ENCODE measurements around the gene ARFGEF3.

ARFGEF3 gene

GRCh38 chr6:138241381-138241780 lies 79.6 kb downstream of the ARFGEF3 start:
- DNase-seq (ENCODE audit: low read depth, low spot score): no peak

- DNase-seq (ENCODE audit: low read depth, low spot score): no peak
Observed at GRCh38 chr6:138241934-138242333, 80.2 kb downstream of the ARFGEF3 start.

- DNase-seq (ENCODE audit: low read depth, low spot score): no peak
Observed at GRCh38 chr6:138242987-138243592, 81.4 kb downstream of the ARFGEF3 start.

- no peak for DNase-seq (ENCODE audit: low read depth, low spot score)
Observed at GRCh38 chr6:138245751-138246150, 84.0 kb downstream of the ARFGEF3 start.

GRCh38 chr6:138246650-138247440 lies 85.1 kb downstream of the ARFGEF3 start:
- DNase-seq (ENCODE audit: low read depth, low spot score): no peak

- no peak for DNase-seq (ENCODE audit: low read depth, low spot score)
Observed at GRCh38 chr6:138248011-138248410, 86.3 kb downstream of the ARFGEF3 start.

- DNase-seq (ENCODE audit: low read depth, low spot score): no peak
Observed at GRCh38 chr6:138248878-138249277, 87.1 kb downstream of the ARFGEF3 start.

GRCh38 chr6:138250053-138250452 lies 88.3 kb downstream of the ARFGEF3 start:
- DNase-seq (ENCODE audit: low read depth, low spot score): no peak

- no peak for DNase-seq (ENCODE audit: low read depth, low spot score)
Observed at GRCh38 chr6:138250513-138251247, 88.9 kb downstream of the ARFGEF3 start.

GRCh38 chr6:138253731-138254130 lies 92.0 kb downstream of the ARFGEF3 start:
- no peak for DNase-seq (ENCODE audit: low read depth, low spot score)

- no peak for DNase-seq (ENCODE audit: low read depth, low spot score)
Observed at GRCh38 chr6:138255443-138255842, 93.7 kb downstream of the ARFGEF3 start.

- DNase-seq (ENCODE audit: low read depth, low spot score): no peak
Observed at GRCh38 chr6:138257638-138258040, 95.9 kb downstream of the ARFGEF3 start.

GRCh38 chr6:138258197-138258596 lies 96.5 kb downstream of the ARFGEF3 start:
- DNase-seq (ENCODE audit: low read depth, low spot score): no peak

- DNase-seq (ENCODE audit: low read depth, low spot score): no peak
Observed at GRCh38 chr6:138258991-138259390, 97.3 kb downstream of the ARFGEF3 start.

- DNase-seq (ENCODE audit: low read depth, low spot score): no peak
Observed at GRCh38 chr6:138261116-138261780, 99.5 kb downstream of the ARFGEF3 start.

- DNase-seq (ENCODE audit: low read depth, low spot score): no peak
Observed at GRCh38 chr6:138263963-138264362, 102.2 kb downstream of the ARFGEF3 start.

- DNase-seq (ENCODE audit: low read depth, low spot score): no peak
Observed at GRCh38 chr6:138264372-138264880, 102.7 kb downstream of the ARFGEF3 start.

- DNase-seq (ENCODE audit: low read depth, low spot score): no peak
Observed at GRCh38 chr6:138266095-138266494, 104.4 kb downstream of the ARFGEF3 start.

- no peak for DNase-seq (ENCODE audit: low read depth, low spot score)
Observed at GRCh38 chr6:138267971-138268895, 106.5 kb downstream of the ARFGEF3 start.

GRCh38 chr6:138271451-138271850 lies 109.7 kb downstream of the ARFGEF3 start:
- DNase-seq (ENCODE audit: low read depth, low spot score): no peak
